ENCODE results near the gene ABCB11.

ABCB11 gene

GRCh38 chr2:168974428-168974827, 56.7 kb downstream of the ABCB11 start:
- TF ChIP-seq CTCF (IDR thresholded peaks at IDR 0.05; ENCODE audit: low read depth, low read length, missing control alignments) = no peak
- DNase-seq (ENCODE audit: low read depth) = no peak
- no peak overlapping the region for H3K4me3 ChIP-seq (ENCODE audit: low read depth, low read length)

- no peak overlapping the region for H3K4me3 ChIP-seq (ENCODE audit: low read depth, low read length)
- DNase-seq (ENCODE audit: low read depth) = no peak
- TF ChIP-seq CTCF (IDR thresholded peaks at IDR 0.05; ENCODE audit: low read depth, low read length, missing control alignments) = no peak
Observed at GRCh38 chr2:168971261-168971660, 59.9 kb downstream of the ABCB11 start.

- no peak for TF ChIP-seq CTCF (IDR thresholded peaks at IDR 0.05; ENCODE audit: low read depth, low read length, missing control alignments)
- no peak for DNase-seq (ENCODE audit: low read depth)
- no peak overlapping the region for H3K4me3 ChIP-seq (ENCODE audit: low read depth, low read length)
Observed at GRCh38 chr2:168970711-168971233, 60.4 kb downstream of the ABCB11 start.

- DNase-seq (ENCODE audit: low read depth) = no peak
- no peak for TF ChIP-seq CTCF (IDR thresholded peaks at IDR 0.05; ENCODE audit: low read depth, low read length, missing control alignments)
- no peak overlapping the region for H3K4me3 ChIP-seq (ENCODE audit: low read depth, low read length)
Observed at GRCh38 chr2:168969865-168970264, 61.3 kb downstream of the ABCB11 start.

- TF ChIP-seq CTCF (IDR thresholded peaks at IDR 0.05; ENCODE audit: low read depth, low read length, missing control alignments) = no peak
- no peak overlapping the region for H3K4me3 ChIP-seq (ENCODE audit: low read depth, low read length)
- no peak for DNase-seq (ENCODE audit: low read depth)
Observed at GRCh38 chr2:168968342-168968741, 62.8 kb downstream of the ABCB11 start.

- DNase-seq (ENCODE audit: low read depth) = no peak
- no peak for TF ChIP-seq CTCF (IDR thresholded peaks at IDR 0.05; ENCODE audit: low read depth, low read length, missing control alignments)
- H3K4me3 ChIP-seq (ENCODE audit: low read depth, low read length) = no peak overlapping the region
Observed at GRCh38 chr2:168964251-168964807, 66.8 kb downstream of the ABCB11 start.

GRCh38 chr2:168962636-168963035, 68.5 kb downstream of the ABCB11 start:
- DNase-seq (ENCODE audit: low read depth) = no peak
- H3K4me3 ChIP-seq (ENCODE audit: low read depth, low read length) = no peak overlapping the region
- no peak for TF ChIP-seq CTCF (IDR thresholded peaks at IDR 0.05; ENCODE audit: low read depth, low read length, missing control alignments)

Measured in GM12864 (cell line).